Suprapubic skin (tissue), 4 donors: Measurements from ENCODE around the gene GAST.

ENCODE experiments used
- CTCF ChIP-seq, 2 donors: fragments of 200-600 bp in 1 of 2; fragments of 450-650 bp in 1 of 2; sonication (generic) in 1 of 2; IDR thresholded peaks; one replicate each; pipeline ENCODE4 v1.5.1; 2016 to 2019; ENCODE audit warnings: antibody characterized with exemption in 2 of 2, mild to moderate bottlenecking in 1 of 2, moderate library complexity in 1 of 2
- EP300 ChIP-seq: sonication (generic); formaldehyde crosslinking; IDR thresholded peaks from one replicate; pipeline ENCODE4 v1.6.1; 2017; ENCODE audit warnings: antibody characterized with exemption
- POLR2A ChIP-seq, 2 donors: fragments of 450-650 bp; IDR thresholded peaks; one replicate each; pipeline ENCODE4 v1.6.1; 2017; ENCODE audit warnings: antibody characterized with exemption in 2 of 2, mild to moderate bottlenecking in 2 of 2, moderate library complexity in 2 of 2
- POLR2AphosphoS5 ChIP-seq, 3 donors: sonication (generic); formaldehyde crosslinking; IDR thresholded peaks; one replicate each; pipeline ENCODE4 v1.6.1; 2017; ENCODE audit warnings: antibody characterized with exemption in 3 of 3

GRCh38 chr17:41763327-41763726 is 51.2 kb downstream of the GAST start:
- no peak for TF ChIP-seq CTCF (IDR thresholded peaks at IDR 0.05)
- no peak for TF ChIP-seq EP300
- TF ChIP-seq POLR2A (IDR thresholded peaks at IDR 0.05): no peak
- no peak for TF ChIP-seq POLR2AphosphoS5 (IDR thresholded peaks at IDR 0.05)
